Measurements from ENCODE around the gene SLC35F4. TPM values are rescaled to one million over a fixed set of nuclear protein-coding genes. Genes with fewer than 3 reads are reported as not detected.

Gene SLC35F4
- total RNA-seq, 1 experiment from 2014 or later: not detected

DNA sequence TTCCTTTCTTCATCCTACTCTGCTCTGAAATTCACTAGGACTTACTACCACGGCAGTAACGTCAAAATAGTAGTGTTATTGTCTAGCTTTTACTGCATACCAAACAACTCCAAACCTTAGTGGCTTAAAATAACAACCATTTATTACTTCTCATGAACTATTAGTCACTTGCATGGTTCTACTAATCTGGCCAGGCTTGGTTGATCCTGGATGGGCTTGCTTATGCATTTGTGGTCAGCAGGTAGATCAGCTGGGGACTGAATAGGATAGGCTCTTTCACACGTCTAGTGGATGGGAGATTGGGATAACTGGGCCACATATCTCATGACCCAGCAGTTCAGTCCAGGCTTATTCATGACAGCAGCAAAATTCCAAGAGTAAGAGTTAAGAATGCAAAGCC, 9.4 kb upstream of the SLC35F4 start:
- Histone ChIP-seq H3K9me3 (ENCODE audit: control insufficient read depth in 1 of 2, insufficient read depth in 1 of 2, low read depth in 1 of 2, low read length in 2 of 2) (no peaks in the 10 kb centered on the region), H3K9ac (ENCODE audit: low read length) (no peak overlapping the region), H3K27me3 (ENCODE audit: insufficient read depth, low read length) (peaks cover 29% of the 10 kb centered on the region), H3K4me3 (replicated peaks in 1 of 2; ENCODE audit: low read depth in 1 of 2, low read length in 2 of 2) (no peak overlapping the region), H3K36me3 (ENCODE audit: control insufficient read depth in 1 of 2, insufficient read depth in 2 of 2, low read length in 2 of 2) (no peaks in the 10 kb centered on the region), H3K9me2 (ENCODE audit: insufficient read depth) (no peaks in the 10 kb centered on the region), H3K79me2 (ENCODE audit: insufficient read depth, low read length) (no peaks in the 10 kb centered on the region), H4K20me1 (ENCODE audit: insufficient read depth) (no peaks in the 10 kb centered on the region), H3K4me1 (ENCODE audit: control insufficient read depth in 1 of 2, insufficient read depth in 2 of 2, low read length in 2 of 2) (no peaks in the 10 kb centered on the region), H3K27ac (ENCODE audit: low read depth, low read length) (no peak overlapping the region), H2AFZ (ENCODE audit: low read depth, low read length, poor library complexity, severe bottlenecking) (no peak overlapping the region), H3K4me2 (ENCODE audit: low read length) (no peak overlapping the region)
- POLR2A ChIA-PET: no interaction called here
- TF ChIP-seq CEBPB (IDR thresholded peaks at IDR 0.05; ENCODE audit: low read depth): no peak
- TF ChIP-seq CBX3 (IDR thresholded peaks at IDR 0.05; ENCODE audit: low read depth): no peak
- TF ChIP-seq EZH2 (IDR thresholded peaks at IDR 0.05): no peak
- no peak for TF ChIP-seq SRF (IDR thresholded peaks at IDR 0.05; ENCODE audit: low read depth)
- no peak for TF ChIP-seq SIN3A (IDR thresholded peaks at IDR 0.05; ENCODE audit: low read depth)
- TF ChIP-seq, protein P1, sequence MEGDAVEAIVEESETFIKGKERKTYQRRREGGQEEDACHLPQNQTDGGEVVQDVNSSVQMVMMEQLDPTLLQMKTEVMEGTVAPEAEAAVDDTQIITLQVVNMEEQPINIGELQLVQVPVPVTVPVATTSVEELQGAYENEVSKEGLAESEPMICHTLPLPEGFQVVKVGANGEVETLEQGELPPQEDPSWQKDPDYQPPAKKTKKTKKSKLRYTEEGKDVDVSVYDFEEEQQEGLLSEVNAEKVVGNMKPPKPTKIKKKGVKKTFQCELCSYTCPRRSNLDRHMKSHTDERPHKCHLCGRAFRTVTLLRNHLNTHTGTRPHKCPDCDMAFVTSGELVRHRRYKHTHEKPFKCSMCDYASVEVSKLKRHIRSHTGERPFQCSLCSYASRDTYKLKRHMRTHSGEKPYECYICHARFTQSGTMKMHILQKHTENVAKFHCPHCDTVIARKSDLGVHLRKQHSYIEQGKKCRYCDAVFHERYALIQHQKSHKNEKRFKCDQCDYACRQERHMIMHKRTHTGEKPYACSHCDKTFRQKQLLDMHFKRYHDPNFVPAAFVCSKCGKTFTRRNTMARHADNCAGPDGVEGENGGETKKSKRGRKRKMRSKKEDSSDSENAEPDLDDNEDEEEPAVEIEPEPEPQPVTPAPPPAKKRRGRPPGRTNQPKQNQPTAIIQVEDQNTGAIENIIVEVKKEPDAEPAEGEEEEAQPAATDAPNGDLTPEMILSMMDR (IDR thresholded peaks at IDR 0.05 in 2 of 3, conservative IDR thresholded peaks at IDR 0.05 in 1 of 3; ENCODE audit: borderline replicate concordance in 1 of 3, insufficient read depth in 1 of 3, low read depth in 2 of 3, low read length in 2 of 3): no peak
- TF ChIP-seq, protein P2, sequence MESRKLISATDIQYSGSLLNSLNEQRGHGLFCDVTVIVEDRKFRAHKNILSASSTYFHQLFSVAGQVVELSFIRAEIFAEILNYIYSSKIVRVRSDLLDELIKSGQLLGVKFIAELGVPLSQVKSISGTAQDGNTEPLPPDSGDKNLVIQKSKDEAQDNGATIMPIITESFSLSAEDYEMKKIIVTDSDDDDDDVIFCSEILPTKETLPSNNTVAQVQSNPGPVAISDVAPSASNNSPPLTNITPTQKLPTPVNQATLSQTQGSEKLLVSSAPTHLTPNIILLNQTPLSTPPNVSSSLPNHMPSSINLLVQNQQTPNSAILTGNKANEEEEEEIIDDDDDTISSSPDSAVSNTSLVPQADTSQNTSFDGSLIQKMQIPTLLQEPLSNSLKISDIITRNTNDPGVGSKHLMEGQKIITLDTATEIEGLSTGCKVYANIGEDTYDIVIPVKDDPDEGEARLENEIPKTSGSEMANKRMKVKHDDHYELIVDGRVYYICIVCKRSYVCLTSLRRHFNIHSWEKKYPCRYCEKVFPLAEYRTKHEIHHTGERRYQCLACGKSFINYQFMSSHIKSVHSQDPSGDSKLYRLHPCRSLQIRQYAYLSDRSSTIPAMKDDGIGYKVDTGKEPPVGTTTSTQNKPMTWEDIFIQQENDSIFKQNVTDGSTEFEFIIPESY (IDR thresholded peaks at IDR 0.05; ENCODE audit: extremely low read depth, insufficient replicate concordance, low read length): no peak
- TF ChIP-seq ZFX (IDR thresholded peaks at IDR 0.05): no peak
- ATAC-seq (no peak), DNase-seq (ENCODE audit: low read depth, low spot score) (no peak)
- intact Hi-C loops (cut with micrococcal nuclease): no loop called here
- no TSS peak for BruUV-seq (replicated peaks)
- RAD21 ChIA-PET (ENCODE audit: low non-redundant PET in 1 of 2, low total read pairs in 2 of 2, uncharacterized antibody in 2 of 2, unreplicated experiment in 2 of 2): no interaction called here
- CTCF ChIA-PET: no interaction called here
